ENCODE data around the gene POLE3.

- TF ChIP-seq CTCF (IDR thresholded peaks at IDR 0.05) = no peak
- no peak for TF ChIP-seq POLR2AphosphoS5 (IDR thresholded peaks at IDR 0.05)
- no peak for TF ChIP-seq POLR2A (IDR thresholded peaks at IDR 0.05)
- TF ChIP-seq EP300 (IDR thresholded peaks at IDR 0.05) = no peak
Measured at GRCh38 chr9:113359385-113359784, 51.1 kb downstream of the POLE3 start.

Data from sigmoid colon (tissue), 4 donors.